Cortex of kidney (tissue), 1 donor: Measurements from ENCODE around the gene SMPDL3B.

Experiments used
- DNase-seq: peaks from one replicate; lab custom pipeline; 2025; lab: John Stamatoyannopoulos, UW

Gene SMPDL3B, protein sequence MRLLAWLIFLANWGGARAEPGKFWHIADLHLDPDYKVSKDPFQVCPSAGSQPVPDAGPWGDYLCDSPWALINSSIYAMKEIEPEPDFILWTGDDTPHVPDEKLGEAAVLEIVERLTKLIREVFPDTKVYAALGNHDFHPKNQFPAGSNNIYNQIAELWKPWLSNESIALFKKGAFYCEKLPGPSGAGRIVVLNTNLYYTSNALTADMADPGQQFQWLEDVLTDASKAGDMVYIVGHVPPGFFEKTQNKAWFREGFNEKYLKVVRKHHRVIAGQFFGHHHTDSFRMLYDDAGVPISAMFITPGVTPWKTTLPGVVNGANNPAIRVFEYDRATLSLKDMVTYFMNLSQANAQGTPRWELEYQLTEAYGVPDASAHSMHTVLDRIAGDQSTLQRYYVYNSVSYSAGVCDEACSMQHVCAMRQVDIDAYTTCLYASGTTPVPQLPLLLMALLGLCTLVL

DNA sequence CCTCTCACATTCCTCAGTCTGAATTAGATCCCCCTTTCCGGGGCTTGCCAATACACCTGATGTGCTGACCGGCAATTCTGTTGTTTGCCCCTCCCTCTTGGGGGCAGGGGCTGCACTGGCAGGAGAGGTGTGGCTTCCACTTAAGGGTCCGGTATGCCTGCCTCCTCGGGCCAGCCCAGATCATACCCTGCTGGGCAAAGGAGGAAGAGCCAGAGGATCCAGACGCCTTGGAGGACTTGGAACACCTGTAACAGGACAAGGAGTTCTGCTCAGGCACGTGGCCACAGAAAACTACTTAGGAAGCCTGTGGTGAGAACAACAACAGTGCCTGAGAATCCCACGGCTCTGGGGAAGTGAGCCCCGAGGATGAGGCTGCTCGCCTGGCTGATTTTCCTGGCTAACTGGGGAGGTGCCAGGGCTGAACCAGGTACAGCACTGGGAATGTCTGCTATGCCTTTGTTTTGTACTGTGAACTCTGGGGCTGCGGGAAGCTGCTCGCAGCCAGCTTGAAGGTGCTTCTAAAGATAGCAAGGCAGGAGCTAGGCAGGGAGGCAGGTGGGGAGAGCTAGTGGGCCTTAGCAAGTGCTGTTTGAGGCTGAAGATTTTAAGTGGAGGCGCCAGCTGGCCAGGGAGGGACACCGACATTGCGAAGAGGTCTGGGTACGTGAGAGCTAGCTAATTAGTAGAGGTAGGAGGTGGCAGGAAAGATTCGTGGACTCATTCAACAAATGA, at the start of gene SMPDL3B:
TSS of gene SMPDL3B (plus strand) at position 183 of the 732 bp plus-strand sequence. CDS start at position 367, 184 bp downstream.
- DNase-seq, result no peak

DNA sequence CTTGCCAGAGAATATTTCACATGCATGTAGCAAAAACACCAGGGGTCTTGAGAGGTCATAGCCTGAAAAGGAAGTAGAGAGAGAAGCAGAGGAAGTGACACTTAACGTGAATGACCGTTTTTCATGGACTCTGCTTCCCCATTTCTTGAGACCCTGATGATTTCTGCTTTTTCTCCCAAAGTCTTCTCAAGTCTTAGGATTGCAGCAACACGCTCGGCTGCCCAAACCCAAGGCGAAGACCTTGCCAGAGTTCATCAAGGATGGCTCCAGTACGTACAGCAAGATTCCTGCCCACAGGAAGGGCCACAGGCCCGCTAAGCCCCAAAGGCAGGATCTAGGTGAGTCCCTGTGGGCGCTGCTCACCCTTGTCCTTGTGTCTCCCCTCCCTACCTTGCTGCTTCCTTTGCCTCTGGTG, 49.7 kb upstream of the SMPDL3B start:
- DNase-seq, result no peak

DNA sequence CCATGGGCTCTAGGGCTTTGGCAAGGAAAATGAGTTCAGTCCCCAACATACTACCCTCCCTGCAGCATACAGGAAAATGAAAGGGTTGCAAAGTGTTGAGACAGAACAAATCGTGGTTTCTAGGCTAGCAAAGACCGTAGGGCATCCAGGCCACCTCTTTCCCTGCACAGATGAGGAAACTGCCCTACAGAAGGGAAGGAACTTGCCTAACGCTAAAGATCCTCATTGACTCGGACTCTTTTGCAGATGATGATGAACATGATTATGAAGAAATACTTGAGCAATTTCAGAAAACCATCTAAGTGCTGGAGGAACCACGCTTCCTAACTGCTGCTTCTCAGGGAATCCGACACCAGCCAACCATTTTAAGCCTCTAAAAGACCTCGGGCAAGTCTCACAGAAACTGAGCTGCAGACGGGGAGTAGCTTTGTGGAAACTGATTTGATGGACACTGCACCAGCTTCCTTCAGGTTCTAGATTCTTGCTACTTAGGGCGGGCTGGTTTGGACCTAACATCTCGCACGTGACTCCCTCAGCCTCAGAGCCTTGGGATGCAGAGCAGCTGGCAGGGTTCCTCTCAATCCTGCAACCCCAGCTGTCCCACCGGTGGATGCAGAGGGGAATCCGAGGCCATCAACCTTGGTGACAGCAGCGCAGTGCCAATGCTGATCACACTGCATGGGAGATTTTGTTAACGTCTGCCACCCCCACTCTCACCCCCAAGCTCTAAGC, 49.0 kb upstream of the SMPDL3B start:
- no peak for DNase-seq

DNA sequence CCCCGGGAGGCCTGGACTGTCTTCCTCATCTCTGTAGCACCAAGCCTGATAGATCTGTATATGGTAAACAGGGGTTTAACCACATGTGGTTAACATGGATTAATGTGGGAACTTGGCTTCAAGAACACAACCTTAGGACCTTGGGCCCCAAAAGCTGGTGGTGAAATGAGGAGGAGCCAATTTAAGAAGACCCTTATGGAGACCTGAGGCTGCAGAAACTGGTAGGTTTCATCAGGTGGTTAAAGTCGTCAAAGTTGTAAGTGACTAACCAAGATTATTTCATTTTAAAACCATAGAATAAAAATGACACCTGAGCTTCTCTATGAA, 48.5 kb upstream of the SMPDL3B start:
- no peak for DNase-seq

DNA sequence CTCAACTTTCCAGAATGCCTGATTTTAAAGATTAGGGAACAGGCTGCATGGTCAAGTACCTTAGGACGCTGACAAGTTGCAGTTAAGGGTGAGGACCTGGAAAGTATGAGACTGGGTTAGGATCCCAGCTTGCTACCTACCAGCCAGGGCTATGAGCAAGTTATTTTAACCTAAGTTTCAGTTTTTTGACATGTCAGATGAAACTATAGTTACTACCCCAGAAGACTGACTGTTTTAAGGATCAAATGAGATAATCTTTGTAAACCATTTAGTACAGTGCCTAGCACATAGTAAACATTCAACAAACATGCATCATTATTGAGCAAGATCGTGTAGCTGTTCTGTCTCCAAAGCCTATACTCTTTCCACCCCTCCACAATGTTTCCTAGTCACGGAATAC, 48.1 kb upstream of the SMPDL3B start:
- no peak for DNase-seq

DNA sequence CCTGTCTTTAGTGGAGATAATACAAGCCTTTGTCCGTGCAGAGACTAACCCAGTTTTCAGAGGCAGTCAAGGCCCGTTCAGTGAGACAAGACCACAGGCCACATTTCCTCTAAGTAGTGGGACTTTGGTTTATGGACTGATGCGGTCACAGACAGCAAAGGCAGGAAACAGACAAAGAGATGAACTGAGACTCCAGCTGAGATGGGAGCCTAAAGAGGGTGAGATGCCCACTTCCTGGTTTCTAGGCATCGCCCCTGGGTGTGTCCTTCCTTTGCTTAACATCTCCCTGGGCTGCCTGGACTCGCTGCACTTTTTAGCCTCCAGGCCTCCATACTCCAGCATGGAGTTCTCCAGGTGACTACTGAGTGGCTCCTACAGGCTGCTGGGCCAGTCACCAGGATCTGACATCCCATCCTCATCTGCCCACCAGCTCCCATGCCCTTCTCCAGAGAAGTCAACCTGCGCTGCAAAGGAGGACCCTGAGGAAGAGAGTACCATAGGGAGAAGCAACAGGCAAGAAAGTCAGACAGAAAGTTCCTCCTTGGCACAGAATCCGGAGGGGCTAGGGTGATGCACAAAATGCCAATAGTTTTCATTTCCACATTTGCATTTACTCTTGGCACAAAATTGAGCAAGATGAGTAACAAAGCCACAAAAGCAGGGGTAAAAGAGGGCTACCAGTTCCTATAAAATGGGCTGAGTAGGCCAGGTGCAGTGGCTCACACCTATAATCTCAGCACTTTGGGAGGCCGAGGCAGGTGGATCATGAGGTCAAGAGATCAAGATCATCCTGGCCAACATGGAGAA, 47.4 kb upstream of the SMPDL3B start:
- no peak for DNase-seq

DNA sequence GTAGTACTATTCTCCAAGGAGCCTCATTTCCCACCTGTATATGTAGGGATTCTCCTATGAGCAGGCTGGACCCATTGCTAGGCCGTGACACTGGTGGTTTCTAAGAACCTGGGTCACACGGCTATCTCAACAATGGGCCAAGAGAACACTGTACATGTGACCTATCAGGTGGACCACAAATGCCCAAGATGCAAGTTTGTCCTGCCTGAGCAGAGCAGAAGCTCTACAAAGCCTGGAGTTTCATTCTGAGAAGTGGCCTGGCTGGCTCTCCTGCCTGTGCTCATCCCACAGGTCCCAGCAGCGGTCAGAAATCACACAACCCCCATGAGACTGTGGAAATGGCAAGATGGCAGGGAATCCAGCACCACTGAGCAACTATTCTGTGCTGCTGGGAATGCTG, 45.3 kb upstream of the SMPDL3B start:
- DNase-seq, result no peak

DNA sequence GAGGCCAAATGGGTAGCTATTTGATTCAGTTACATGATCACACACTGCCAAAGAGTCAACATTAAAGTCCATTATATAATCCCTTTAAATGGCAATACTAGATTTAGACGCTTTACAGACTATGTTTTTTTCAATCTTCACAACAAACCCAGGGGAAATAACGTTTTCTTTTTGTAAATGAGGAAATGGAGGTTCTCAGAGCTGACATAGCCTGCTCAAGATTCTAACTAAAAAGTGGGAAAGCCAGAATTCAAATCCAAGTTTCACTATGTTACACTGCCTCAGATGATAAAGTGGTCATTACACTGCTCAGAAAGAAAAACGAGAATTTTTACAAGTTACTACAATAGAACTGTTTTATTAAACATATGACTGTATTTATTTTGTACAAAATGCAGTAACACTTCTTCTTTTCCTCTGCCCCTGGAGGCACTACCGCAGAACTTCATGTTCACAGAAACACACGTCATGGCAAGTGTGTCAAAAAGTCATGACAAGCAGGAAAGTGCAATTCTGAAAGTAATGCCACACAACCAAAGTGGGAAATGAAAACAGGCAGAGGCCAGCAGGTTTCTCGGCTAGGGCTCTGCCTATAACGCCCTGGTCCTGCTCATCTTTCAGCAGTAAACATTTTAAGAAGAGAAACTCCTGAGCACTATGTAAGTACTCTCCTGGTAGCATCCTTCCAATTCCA, 43.5 kb upstream of the SMPDL3B start:
- DNase-seq, result no peak

DNA sequence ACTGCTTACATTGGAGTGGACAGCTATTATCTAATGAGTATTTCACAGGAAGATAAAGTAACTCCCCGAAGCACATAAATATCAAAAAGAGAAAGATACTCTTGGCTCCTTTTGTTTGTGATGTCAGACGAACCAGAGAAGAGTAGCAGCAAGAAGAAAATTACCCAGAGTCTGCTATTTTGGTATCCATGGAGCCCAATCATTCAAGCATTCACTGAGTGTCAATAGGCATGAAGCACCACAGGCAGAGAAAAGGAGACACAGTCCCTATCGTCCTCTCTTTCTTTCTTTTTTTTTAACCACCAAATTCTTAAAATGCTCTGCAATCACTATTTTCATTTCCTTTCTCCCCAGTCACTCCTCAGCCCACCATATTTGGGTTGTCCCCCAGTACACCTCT, 40.3 kb upstream of the SMPDL3B start:
- DNase-seq, result no peak

DNA sequence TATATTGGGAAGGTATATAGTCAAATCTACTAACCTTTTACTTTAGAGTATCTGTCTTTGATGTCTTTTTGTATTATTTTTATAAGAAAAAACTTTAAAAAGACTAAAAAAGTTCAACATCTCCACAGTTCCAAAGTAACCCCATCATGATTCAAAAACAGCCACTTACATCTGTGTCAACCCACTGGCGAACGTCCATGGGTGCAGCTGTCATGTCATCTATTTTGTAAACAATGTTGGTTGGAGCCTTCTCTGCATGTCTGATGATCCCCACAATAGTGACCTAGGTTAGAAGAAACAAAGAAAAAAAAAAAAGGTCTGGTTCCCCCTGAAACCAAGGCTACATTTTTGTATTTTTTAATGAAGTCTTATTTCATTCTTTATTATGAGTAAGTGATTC, 28.0 kb upstream of the SMPDL3B start:
- DNase-seq, result no peak

DNA sequence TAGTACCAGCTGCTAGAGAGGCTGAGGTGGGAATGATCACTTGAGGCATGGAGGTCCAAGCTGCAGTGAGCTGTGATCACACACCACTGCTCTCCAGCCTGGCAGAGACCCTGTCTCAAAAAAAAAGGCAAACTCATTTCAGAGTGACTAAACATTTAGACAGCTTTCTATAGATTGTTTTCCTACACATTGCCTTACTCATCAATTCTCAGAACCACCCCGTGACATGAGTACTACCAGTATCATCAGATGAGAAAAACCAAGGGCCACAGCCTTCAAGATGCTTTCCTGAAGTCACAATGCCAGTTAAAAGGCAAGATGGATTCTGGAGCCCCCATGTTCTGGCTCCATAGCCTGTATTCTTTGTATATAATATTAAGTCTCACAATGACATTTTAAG, 22.4 kb upstream of the SMPDL3B start:
- no peak for DNase-seq

DNA sequence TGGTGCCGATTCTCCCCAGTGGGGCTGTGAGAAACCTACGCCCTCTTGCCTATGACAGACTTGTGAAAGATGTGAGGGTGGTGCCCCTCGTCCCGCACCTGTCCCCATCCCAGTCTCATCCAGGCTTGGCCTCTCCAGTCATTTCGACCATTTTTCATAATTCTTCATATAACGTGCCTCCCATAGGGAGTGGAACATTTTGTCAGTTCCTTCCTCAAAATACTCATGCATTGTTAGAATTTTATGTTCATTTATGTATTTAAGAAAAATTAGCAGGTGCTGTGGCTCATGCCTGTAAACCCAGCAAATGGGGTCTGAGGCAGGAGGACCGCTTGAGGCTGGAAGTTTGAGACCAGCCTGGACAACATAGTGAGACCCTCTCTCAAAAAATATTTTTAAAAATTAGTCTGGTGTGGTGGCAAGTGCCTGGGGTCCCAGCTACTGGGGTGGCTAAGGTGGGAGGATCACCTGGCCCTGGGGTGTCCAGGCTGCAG, 19.7 kb upstream of the SMPDL3B start:
- no peak for DNase-seq

DNA sequence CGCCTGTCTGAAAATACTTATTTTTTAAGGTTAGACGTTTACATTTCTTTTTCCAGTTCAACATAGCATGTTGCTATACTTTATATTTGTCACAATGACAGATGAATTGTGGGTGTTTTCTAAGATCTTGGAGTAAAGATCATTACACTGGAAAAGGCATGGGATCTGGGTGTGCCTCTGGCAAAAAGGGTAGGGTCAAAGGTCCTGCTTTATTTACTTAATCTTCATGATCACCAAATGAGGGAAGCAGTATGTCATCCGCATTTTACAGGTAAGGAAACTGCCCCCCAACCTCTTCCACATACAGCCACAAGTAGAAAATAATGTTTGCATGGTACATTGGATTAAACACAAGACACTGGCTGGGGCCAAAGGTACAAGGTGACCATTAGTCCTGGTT, 12.5 kb upstream of the SMPDL3B start:
- DNase-seq, result no peak

DNA sequence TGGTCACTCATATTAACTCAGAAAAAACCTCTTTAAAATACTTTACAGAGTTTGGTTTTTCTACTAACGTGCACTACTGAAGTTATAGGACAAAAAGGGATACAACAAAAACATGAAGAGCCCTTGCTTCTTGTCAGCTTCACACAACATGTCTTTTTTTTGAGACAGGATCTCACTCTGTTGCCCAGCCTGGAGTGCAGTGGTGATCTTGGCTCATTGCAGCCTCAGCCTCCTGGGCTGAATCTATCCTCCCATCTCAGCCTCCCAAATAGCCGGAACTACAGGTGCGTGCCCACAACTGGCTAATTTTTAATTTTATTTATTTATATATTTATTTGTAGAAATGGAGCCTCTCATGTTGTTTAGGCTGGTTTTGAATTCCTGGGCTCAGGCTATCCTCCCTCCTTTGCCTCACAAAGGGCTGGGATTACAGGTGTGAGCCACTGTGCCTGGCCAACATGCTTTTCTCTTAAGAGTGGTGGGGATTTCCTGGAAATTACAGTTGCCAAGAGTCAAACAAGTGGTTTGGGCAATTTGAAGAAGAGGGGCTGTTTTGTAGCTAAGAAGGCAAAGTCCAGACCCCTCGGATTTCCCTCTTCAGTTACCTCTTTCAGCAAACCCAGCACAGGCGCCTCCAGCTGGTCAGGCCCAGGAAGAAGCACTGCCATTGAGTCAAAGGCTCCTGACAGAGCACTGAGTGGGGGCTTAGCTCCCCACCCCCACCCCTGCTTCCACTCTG, 6.4 kb upstream of the SMPDL3B start:
- no peak for DNase-seq

DNA sequence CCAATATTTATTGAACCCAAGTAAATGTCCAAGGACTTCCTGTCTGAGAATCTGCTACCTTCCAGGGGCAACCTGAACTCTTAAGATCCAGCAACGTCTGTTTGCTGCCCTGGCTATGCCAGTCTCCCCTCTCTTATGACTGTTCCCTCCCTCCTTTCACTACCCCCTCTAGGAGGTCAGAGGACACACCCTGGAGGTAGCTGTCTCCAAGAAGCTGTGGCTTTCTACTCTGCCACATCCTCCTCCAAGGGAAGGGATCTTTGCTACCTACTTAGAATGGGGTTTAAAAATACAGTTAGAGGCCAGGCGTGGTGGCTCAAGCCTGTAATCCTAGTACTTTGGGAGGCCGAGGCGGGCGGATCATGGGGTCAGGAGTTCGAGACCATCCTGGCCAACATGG, 3.6 kb upstream of the SMPDL3B start:
- no peak for DNase-seq

DNA sequence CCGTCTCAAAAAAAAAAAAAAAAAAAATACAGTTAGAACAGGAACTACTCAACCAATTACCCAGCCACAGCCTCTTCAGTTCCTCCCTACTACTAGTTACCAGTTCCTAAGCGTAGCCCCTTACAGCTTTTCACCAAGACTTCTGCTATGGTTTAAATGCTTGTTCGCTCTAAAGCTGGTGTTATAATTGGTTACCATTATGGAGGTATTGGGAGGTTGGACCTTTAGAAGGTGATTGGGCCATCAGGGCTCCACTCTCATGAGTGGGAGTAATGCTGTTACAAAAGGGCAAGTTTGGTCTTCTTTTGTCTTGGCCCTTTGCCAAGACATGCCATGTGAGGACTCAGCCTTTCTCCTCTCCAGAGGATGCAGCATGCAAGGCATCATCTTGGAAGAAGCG, 3.0 kb upstream of the SMPDL3B start:
- DNase-seq, result no peak

DNA sequence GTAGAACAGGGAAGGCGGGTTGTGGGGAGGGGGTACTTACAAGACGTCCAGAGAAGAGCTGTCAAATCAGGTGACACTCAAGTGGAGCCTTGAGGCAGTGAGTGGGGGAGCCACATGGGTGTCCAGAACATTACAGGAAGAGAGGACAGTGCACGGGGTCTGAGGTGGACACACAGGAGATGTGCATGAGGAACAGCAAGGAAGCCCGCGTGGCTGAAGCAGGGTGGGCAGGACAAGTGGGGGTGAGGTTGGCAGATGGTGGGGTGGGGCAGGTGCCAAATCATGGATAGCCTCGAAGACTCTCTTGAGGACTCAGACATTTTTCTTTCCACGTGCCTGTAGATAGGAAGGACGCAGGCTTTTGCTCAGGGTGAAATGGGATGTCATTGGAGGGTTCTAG, 921 bp downstream of the SMPDL3B start:
- no peak for DNase-seq

DNA sequence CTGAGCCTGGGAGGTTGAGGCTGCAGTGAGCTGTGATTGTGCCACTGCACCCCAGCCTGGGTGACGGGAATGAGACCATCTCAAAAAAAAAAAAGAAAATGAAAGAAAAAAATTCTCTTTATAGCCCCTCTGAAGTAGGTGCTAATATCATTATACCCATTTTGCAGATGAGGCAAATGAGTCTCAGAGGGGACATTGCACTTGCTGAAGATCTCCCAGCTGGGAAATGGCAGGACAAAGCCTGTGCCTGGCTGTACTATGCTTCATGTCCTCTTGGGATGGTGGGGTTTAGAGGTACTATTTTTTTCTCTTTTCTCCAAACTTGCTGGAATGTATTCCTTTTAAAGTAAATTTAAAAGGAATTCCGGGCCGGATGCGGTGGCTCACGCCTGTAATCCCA, 1.6 kb downstream of the SMPDL3B start:
- no peak for DNase-seq

DNA sequence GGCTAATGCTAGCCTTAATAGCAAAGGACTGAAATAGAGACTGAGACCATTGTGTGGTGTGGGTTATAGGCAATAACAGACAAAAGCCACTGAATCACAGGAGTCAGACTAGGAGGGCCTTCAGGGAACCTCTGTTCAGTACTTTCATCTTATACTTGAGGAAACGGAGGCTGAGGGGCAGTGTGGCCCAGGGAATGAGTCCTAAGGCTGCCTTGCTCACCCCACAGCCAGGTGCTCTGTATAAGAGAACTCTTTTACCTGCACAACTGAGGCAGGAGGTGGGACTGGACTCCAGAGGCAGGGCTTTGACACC, 2.7 kb downstream of the SMPDL3B start:
- no peak for DNase-seq

DNA sequence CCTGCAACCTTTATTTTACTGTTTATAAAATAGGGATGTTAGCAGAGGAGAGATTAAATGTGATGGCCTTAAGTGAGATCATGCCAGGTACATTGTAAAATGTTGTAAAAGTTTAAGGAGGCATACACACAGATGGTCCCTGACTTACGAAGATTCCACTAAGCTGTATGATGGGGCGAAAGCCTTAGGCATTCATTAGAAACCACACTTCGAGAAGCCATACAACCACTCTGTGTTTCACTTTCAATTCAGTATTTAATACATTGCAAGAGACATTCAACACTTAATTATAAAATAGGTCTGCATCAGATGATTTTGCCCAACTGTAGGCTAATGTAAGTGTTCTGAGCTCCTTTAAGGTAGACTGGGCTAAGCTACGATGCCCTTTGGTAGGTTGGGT, 3.7 kb downstream of the SMPDL3B start:
- no peak for DNase-seq

DNA sequence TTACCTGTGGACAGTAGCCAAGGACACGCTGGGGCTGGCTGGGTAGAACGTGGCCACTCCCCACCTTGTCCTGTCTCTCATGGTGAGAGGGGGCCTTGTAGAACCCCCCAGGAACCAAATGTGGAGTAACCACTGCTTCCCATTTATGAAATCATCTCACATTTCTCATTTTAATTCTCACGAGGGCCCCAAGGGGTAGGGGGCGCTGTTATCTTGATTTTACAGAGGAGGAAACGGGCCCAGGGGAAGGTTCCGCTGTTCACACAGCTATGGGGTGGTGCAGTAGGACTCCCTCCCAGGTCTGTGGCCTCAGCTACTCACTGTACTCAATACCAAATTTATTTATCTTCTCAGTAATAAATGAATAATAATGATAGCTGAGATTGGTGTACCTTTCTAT, 5.5 kb downstream of the SMPDL3B start:
- no peak for DNase-seq
